Measurements from ENCODE around the gene PNPLA5.

Gene PNPLA5

GRCh38 chr22:43891360-43892182 is at the start of gene PNPLA5:
PNPLA5 (minus strand) TSS chr22:43892013; CDS start chr22:43891880, 133 bp downstream.
- Histone ChIP-seq H3K4me3 (ENCODE audit: insufficient read depth, low read length, poor library complexity, severe bottlenecking) (no peak within 1 kb of the TSS), H3K9ac (ENCODE audit: low read length) (no peak within 1 kb of the TSS), H4K20me1 (ENCODE audit: low read depth, low read length) (no peaks in the 10 kb centered on the region)

GRCh38 chr22:43941449-43941848 is 49.6 kb upstream of the PNPLA5 start:
- no peak overlapping the region for H3K4me3 ChIP-seq (ENCODE audit: insufficient read depth, low read length, poor library complexity, severe bottlenecking)
- no peaks in the 10 kb centered on the region for H4K20me1 ChIP-seq (ENCODE audit: low read depth, low read length)
- H3K9me2 ChIP-seq (replicated peaks; ENCODE audit: insufficient read depth, low read length) = no peaks in the 10 kb centered on the region
- H3K27me3 ChIP-seq (ENCODE audit: low read length) = no peaks in the 10 kb centered on the region
- no peaks in the 10 kb centered on the region for H3K9me3 ChIP-seq (ENCODE audit: insufficient read depth, low read length)
- H3K79me2 ChIP-seq (ENCODE audit: insufficient read depth, low read length) = no peaks in the 10 kb centered on the region
- no peak overlapping the region for H3K4me2 ChIP-seq (ENCODE audit: low read depth, low read length, poor library complexity, severe bottlenecking)
- H3F3A ChIP-seq (ENCODE audit: insufficient read depth) = no peaks in the 10 kb centered on the region
- H2AFZ ChIP-seq (ENCODE audit: low read depth, low read length, severe bottlenecking) = no peak overlapping the region
- no peak overlapping the region for H3K9ac ChIP-seq (ENCODE audit: low read length)
- H3K36me3 ChIP-seq (ENCODE audit: low read length) = no peaks in the 10 kb centered on the region
- no peak overlapping the region for H3K27ac ChIP-seq (ENCODE audit: low read depth, low read length)
- TF ChIP-seq CTCF (IDR thresholded peaks at IDR 0.05; ENCODE audit: insufficient read depth, low read length, poor library complexity, severe bottlenecking) = no peak
- no peak for TF ChIP-seq EZH2phosphoT487 (conservative IDR thresholded peaks at IDR 0.05; ENCODE audit: low read length)

More at GRCh38 chr22:43891360-43892182, at the start of gene PNPLA5:
- Histone ChIP-seq H3K36me3 (ENCODE audit: low read length) (no peaks in the 10 kb centered on the region), H2AFZ (ENCODE audit: low read depth, low read length, severe bottlenecking) (no peak within 1 kb of the TSS), H3K27me3 (ENCODE audit: low read length) (no peaks in the 10 kb centered on the region), H3K9me3 (ENCODE audit: insufficient read depth, low read length) (no peaks in the 10 kb centered on the region), H3K27ac (ENCODE audit: low read depth, low read length) (no peak within 1 kb of the TSS), H3F3A (ENCODE audit: insufficient read depth) (no peaks in the 10 kb centered on the region), H3K4me2 (ENCODE audit: low read depth, low read length, poor library complexity, severe bottlenecking) (no peak within 1 kb of the TSS), H3K79me2 (ENCODE audit: insufficient read depth, low read length) (no peaks in the 10 kb centered on the region), H3K9me2 (replicated peaks; ENCODE audit: insufficient read depth, low read length) (no peaks in the 10 kb centered on the region)
- TF ChIP-seq CTCF (IDR thresholded peaks at IDR 0.05; ENCODE audit: insufficient read depth, low read length, poor library complexity, severe bottlenecking) (no peak), EZH2phosphoT487 (conservative IDR thresholded peaks at IDR 0.05; ENCODE audit: low read length) (no peak)

GRCh38 chr22:43931771-43932170 is 40.0 kb upstream of the PNPLA5 start:
- no peaks in the 10 kb centered on the region for H3K36me3 ChIP-seq (ENCODE audit: low read length)
- no peak overlapping the region for H3K4me3 ChIP-seq (ENCODE audit: insufficient read depth, low read length, poor library complexity, severe bottlenecking)

More at GRCh38 chr22:43931771-43932170, 40.0 kb upstream of the PNPLA5 start:
- TF ChIP-seq EZH2phosphoT487 (conservative IDR thresholded peaks at IDR 0.05; ENCODE audit: low read length) = no peak
- no peak for TF ChIP-seq CTCF (IDR thresholded peaks at IDR 0.05; ENCODE audit: insufficient read depth, low read length, poor library complexity, severe bottlenecking)
- Histone ChIP-seq H3K4me2 (ENCODE audit: low read depth, low read length, poor library complexity, severe bottlenecking) (no peak overlapping the region), H4K20me1 (ENCODE audit: low read depth, low read length) (no peaks in the 10 kb centered on the region), H3K79me2 (ENCODE audit: insufficient read depth, low read length) (no peaks in the 10 kb centered on the region), H3K9me3 (ENCODE audit: insufficient read depth, low read length) (no peaks in the 10 kb centered on the region), H3F3A (ENCODE audit: insufficient read depth) (no peaks in the 10 kb centered on the region), H3K9ac (ENCODE audit: low read length) (no peak overlapping the region), H3K27me3 (ENCODE audit: low read length) (no peaks in the 10 kb centered on the region), H3K9me2 (replicated peaks; ENCODE audit: insufficient read depth, low read length) (no peaks in the 10 kb centered on the region), H3K27ac (ENCODE audit: low read depth, low read length) (no peak overlapping the region), H2AFZ (ENCODE audit: low read depth, low read length, severe bottlenecking) (no peak overlapping the region)
